Type B pancreatic cell (in vitro differentiated cells): Measurements from ENCODE around the gene WDR89. TPM values are rescaled to one million over a fixed set of nuclear protein-coding genes. Genes with fewer than 3 reads are reported as not detected.

Experiments
- DNase-seq: peaks from one replicate; pipeline ENCODE4 v3.0.0; 2021; ENCODE audit warnings: mixed read lengths; ENCODE audit not compliant: unreplicated experiment; ENCODE audit errors: extremely low spot score
- H3K27ac Mint-ChIP-seq: 2 replicates; pipeline ENCODE4 v1.8.0; 2021; ENCODE audit warnings: mild to moderate bottlenecking, mixed read lengths
- H3K27me3 Mint-ChIP-seq: 2 replicates; pipeline ENCODE4 v1.8.0; 2021; ENCODE audit warnings: mixed read lengths
- H3K36me3 Mint-ChIP-seq: 2 replicates; pipeline ENCODE4 v1.8.0; 2021; ENCODE audit warnings: mixed read lengths
- H3K4me1 Mint-ChIP-seq: one replicate; pipeline ENCODE4 v1.8.0; 2021; ENCODE audit warnings: mixed read lengths; ENCODE audit not compliant: unreplicated experiment
- H3K4me3 Mint-ChIP-seq: 2 replicates; pipeline ENCODE4 v1.8.0; 2021; ENCODE audit warnings: mild to moderate bottlenecking, mixed read lengths
- H3K9me3 Mint-ChIP-seq: 2 replicates; pipeline ENCODE4 v1.8.0; 2021; ENCODE audit warnings: mixed read lengths
- CTCF ChIP-seq: fragments of 200-600 bp; sonication (generic); conservative IDR thresholded peaks from 2 replicates; pipeline ENCODE4 v1.5.0; 2021; ENCODE audit warnings: antibody characterized with exemption, mild to moderate bottlenecking
- total RNA-seq: library from RNA; stranded (reverse); gene quantifications from 2 replicates; pipeline ENCODE4 v1.2.1, GENCODE V29; 2021; ENCODE audit warnings: low replicate concordance

Gene WDR89
- total RNA-seq, 1 donor from 2014 or later = 17.1 TPM

GRCh38 chr14:63563370-63564026, 78.2 kb downstream of the WDR89 start:
- Mint-ChIP-seq H3K27ac (no peak overlapping the region), H3K36me3 (no peaks in the 10 kb centered on the region), H3K4me3 (peak overlapping the region; percentile 40), H3K4me1 (no peaks in the 10 kb centered on the region), H3K27me3 (no peaks in the 10 kb centered on the region), H3K9me3 (no peaks in the 10 kb centered on the region)
- DNase-seq = no peak
- TF ChIP-seq CTCF = no peak

- H3K27ac Mint-ChIP-seq = no peak overlapping the region
- TF ChIP-seq CTCF = no peak
- H3K36me3 Mint-ChIP-seq = no peaks in the 10 kb centered on the region
- no peak overlapping the region for H3K4me3 Mint-ChIP-seq
- H3K9me3 Mint-ChIP-seq = no peaks in the 10 kb centered on the region
- no peak for DNase-seq
- H3K27me3 Mint-ChIP-seq = no peaks in the 10 kb centered on the region
- no peaks in the 10 kb centered on the region for H3K4me1 Mint-ChIP-seq
Measured at GRCh38 chr14:63562405-63562804, 79.3 kb downstream of the WDR89 start.

- Mint-ChIP-seq H3K4me1 (no peaks in the 10 kb centered on the region), H3K36me3 (no peaks in the 10 kb centered on the region), H3K27ac (no peak overlapping the region), H3K27me3 (no peaks in the 10 kb centered on the region), H3K4me3 (no peak overlapping the region), H3K9me3 (no peaks in the 10 kb centered on the region)
- TF ChIP-seq CTCF = no peak
- no peak for DNase-seq
Measured at GRCh38 chr14:63555572-63555971, 86.1 kb downstream of the WDR89 start.

- no peak for DNase-seq
- Mint-ChIP-seq H3K36me3 (no peaks in the 10 kb centered on the region), H3K27me3 (no peaks in the 10 kb centered on the region), H3K4me1 (peaks cover 5% of the 10 kb centered on the region), H3K4me3 (no peak overlapping the region), H3K9me3 (no peaks in the 10 kb centered on the region), H3K27ac (no peak overlapping the region)
- no peak for TF ChIP-seq CTCF
Measured at GRCh38 chr14:63551332-63551731, 90.3 kb downstream of the WDR89 start.

GRCh38 chr14:63547798-63548335, 93.8 kb downstream of the WDR89 start:
- Mint-ChIP-seq H3K4me1 (peaks cover 14% of the 10 kb centered on the region), H3K36me3 (no peaks in the 10 kb centered on the region), H3K4me3 (no peak overlapping the region), H3K27ac (no peak overlapping the region), H3K27me3 (no peaks in the 10 kb centered on the region), H3K9me3 (no peaks in the 10 kb centered on the region)
- no peak for DNase-seq
- no peak for TF ChIP-seq CTCF

Other genes starting within 250 kb of the WDR89 start
- 47.3 and 50.8 TPM in 2 replicates for gene PPP2R5E, start 98.5 kb downstream of the WDR89 start, total RNA-seq
- 8.2 and 8.7 TPM in 2 replicates for gene SGPP1, start 86.2 kb upstream of the WDR89 start, total RNA-seq
- gene SYNE2, start 211.1 kb upstream of the WDR89 start, total RNA-seq = 68.1 and 75.1 TPM in 2 replicates